ENCODE data around the gene KAZN. TPM values are rescaled to one million over a fixed set of nuclear protein-coding genes. Genes with fewer than 3 reads are reported as not detected.

KAZN gene
- polyA plus RNA-seq, 1 of the 3 experiments (the other 2 are of a cell fraction), result 6.8 TPM

DNA sequence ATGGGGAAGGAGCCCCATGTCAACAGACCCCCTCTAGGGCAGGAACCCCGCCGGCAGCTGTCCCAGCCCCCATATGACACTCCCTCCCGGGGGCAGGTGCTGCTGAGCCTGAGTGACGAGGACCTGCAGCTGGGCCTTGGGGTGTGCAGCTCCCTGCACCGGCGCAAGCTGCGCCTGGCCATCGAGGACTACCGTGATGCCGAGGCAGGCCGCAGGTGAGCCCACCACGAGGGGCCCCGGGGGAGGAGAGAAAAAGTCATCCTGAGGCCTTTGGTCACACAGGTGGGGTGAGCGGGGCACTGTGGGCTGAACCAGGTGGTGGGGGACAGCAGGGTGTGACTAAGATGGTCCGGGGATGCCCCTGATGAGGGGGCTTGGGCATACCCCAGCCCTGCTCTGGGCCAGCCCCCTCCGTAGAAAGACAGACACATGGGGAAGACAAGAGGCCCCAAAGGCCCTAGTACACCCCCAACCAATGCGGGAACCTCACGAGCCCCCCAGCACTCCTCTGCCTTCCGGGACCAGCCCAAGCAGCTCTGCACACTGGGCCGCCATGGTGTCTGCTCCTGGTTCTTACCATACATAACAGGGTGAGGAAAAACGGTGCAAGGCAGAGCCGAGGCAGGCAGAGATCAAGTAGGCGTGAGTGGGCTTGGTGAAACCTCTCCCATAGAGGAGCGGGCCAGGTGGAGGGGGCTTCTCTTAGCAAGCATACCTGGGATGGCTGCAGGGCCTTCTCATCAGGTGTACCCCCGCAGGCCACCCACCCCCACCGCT is 496.4 kb downstream of the KAZN start:
- ChIA-PET POLR2A (no interaction called here), CTCF (interaction anchor here (0.7 to 1.6 kb wide), 2 partner anchors 48 to 210 kb away, joined by 5 to 6 read pairs; no protein-coding TSS in a partner anchor)
- H3K9ac ChIP-seq, result no peak overlapping the region
- no peak for DNase-seq
- no peak for TF ChIP-seq ELF1 (IDR thresholded peaks at IDR 0.05)
- TF ChIP-seq RCOR1 (IDR thresholded peaks at IDR 0.05; ENCODE audit: low read length), result no peak
- TF ChIP-seq RAD21 (IDR thresholded peaks at IDR 0.05; ENCODE audit: low read length), result no peak
- no peak for TF ChIP-seq FOXM1 (IDR thresholded peaks at IDR 0.05; ENCODE audit: low read depth)
- no peak for TF ChIP-seq RXRA (IDR thresholded peaks at IDR 0.05; ENCODE audit: borderline replicate concordance, low read depth)
- no peak for TF ChIP-seq ZBTB33 (IDR thresholded peaks at IDR 0.05; ENCODE audit: borderline replicate concordance, low read depth)
- no peak for TF ChIP-seq EP300 (IDR thresholded peaks at IDR 0.05; ENCODE audit: borderline replicate concordance in 1 of 2, low read depth in 1 of 2, low read length in 1 of 2)
- no peak for TF ChIP-seq SIN3A (IDR thresholded peaks at IDR 0.05; ENCODE audit: borderline replicate concordance, low read depth, low read length)
- no peak for TF ChIP-seq NFIC (IDR thresholded peaks at IDR 0.05; ENCODE audit: borderline replicate concordance)
- no peaks in the 10 kb centered on the region for H4K20me1 ChIP-seq (ENCODE audit: insufficient read depth)
- H3F3A ChIP-seq (replicated peaks; ENCODE audit: insufficient read depth), result no peaks in the 10 kb centered on the region
- H3K4me3 ChIP-seq (ENCODE audit: low read depth in 2 of 2, low read length in 1 of 2), result no peak overlapping the region
- no peaks in the 10 kb centered on the region for H3K9me2 ChIP-seq
- H3K4me2 ChIP-seq, result no peak overlapping the region
- H3K4me1 ChIP-seq (ENCODE audit: control insufficient read depth in 1 of 2, insufficient read depth in 2 of 2, low read depth in 1 of 2, low read length in 1 of 2), result peaks cover 0 to 5% of the 10 kb centered on the region in 2 experiments; a peak in 1 of 4 replicates
- H3K36me3 ChIP-seq (replicated peaks in 1 of 2; ENCODE audit: control insufficient read depth in 1 of 2, insufficient read depth in 2 of 2, low read length in 1 of 2), result no peaks in the 10 kb centered on the region
- WGBS (ENCODE audit: low lambda C conversion rate), result 76% methylated on average over 8 of the region's 26 CpGs
- no peaks in the 10 kb centered on the region for H3K27me3 ChIP-seq (ENCODE audit: insufficient read depth)
- H3K27ac ChIP-seq (ENCODE audit: low read depth in 2 of 2, low read length in 1 of 2), result no peak overlapping the region
- H2AFZ ChIP-seq (ENCODE audit: low read depth), result no peak overlapping the region
- H3K79me2 ChIP-seq (ENCODE audit: insufficient read depth), result no peaks in the 10 kb centered on the region
- no peaks in the 10 kb centered on the region for H3K9me3 ChIP-seq

DNA sequence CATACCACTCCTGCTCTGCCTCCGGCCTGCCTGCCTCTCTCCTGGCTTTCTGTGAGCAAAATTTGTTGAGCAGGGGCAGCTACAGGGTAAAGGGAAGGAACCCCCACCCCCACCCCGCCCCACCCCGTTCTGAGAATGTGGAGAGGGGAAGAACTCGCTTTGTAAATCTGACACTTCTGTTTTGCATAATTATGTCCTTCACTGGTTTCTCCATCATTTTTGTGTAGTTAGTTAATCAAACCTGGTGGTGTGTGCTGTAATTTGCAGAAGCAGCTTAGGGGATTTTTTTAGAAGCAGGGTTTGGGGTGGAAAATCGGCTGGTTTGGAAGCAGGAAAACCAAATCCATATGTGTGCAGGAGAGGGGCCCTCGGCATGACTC is 497.0 kb downstream of the KAZN start:
- no peaks in the 10 kb centered on the region for H3K9me3 ChIP-seq
- no peak overlapping the region for H3K9ac ChIP-seq
- no peak overlapping the region for H2AFZ ChIP-seq (ENCODE audit: low read depth)
- no peaks in the 10 kb centered on the region for H3K36me3 ChIP-seq (replicated peaks in 1 of 2; ENCODE audit: control insufficient read depth in 1 of 2, insufficient read depth in 2 of 2, low read length in 1 of 2)
- no peak overlapping the region for H3K4me3 ChIP-seq (ENCODE audit: low read depth in 2 of 2, low read length in 1 of 2)
- WGBS (ENCODE audit: low lambda C conversion rate), result 54% methylated on average over 5 of the region's 6 CpGs
- CTCF ChIA-PET, result interaction anchor here (1.6 kb wide), 1 partner anchor 210 kb away, joined by 5 read pairs; no protein-coding TSS in a partner anchor
- H3K4me1 ChIP-seq (ENCODE audit: control insufficient read depth in 1 of 2, insufficient read depth in 2 of 2, low read depth in 1 of 2, low read length in 1 of 2), result peaks cover 0 to 3% of the 10 kb centered on the region in 2 experiments; a peak in 1 of 4 replicates
- no peaks in the 10 kb centered on the region for H3K9me2 ChIP-seq
- no peak overlapping the region for H3K4me2 ChIP-seq
- H3K27ac ChIP-seq (ENCODE audit: low read depth in 2 of 2, low read length in 1 of 2), result no peak overlapping the region
- DNase-seq, result no peak
- no peaks in the 10 kb centered on the region for H3K27me3 ChIP-seq (ENCODE audit: insufficient read depth)
- H3F3A ChIP-seq (replicated peaks; ENCODE audit: insufficient read depth), result no peaks in the 10 kb centered on the region
- POLR2A ChIA-PET, result no interaction called here
- no peaks in the 10 kb centered on the region for H4K20me1 ChIP-seq (ENCODE audit: insufficient read depth)
- no peaks in the 10 kb centered on the region for H3K79me2 ChIP-seq (ENCODE audit: insufficient read depth)
- TF ChIP-seq GATA2 (CRISPR knock-in tag; IDR thresholded peaks at IDR 0.05) (no peak), POLR2AphosphoS5 (IDR thresholded peaks at IDR 0.05; ENCODE audit: low read depth, low read length) (no peak), TCF12 (IDR thresholded peaks at IDR 0.05) (no peak), IRF3 (IDR thresholded peaks at IDR 0.05; ENCODE audit: low read depth, low read length) (no peak), EZH2phosphoT487 (IDR thresholded peaks at IDR 0.05; ENCODE audit: borderline replicate concordance, low read depth) (no peak), MAX (IDR thresholded peaks at IDR 0.05; ENCODE audit: low read depth) (no peak), MXI1 (IDR thresholded peaks at IDR 0.05; ENCODE audit: low read depth, low read length) (no peak), YY1 (IDR thresholded peaks at IDR 0.05; ENCODE audit: low read depth) (no peak), RFX5 (IDR thresholded peaks at IDR 0.05; ENCODE audit: low read length) (no peak), NFIC (IDR thresholded peaks at IDR 0.05; ENCODE audit: borderline replicate concordance) (no peak), GABPA (IDR thresholded peaks at IDR 0.05; ENCODE audit: low read depth) (no peak), FOXJ3 (CRISPR knock-in tag; IDR thresholded peaks at IDR 0.05) (no peak), SMC3 (IDR thresholded peaks at IDR 0.05; ENCODE audit: low read depth, low read length) (no peak), RXRA (IDR thresholded peaks at IDR 0.05; ENCODE audit: borderline replicate concordance, low read depth) (no peak)
- TF ChIP-seq, protein P1, sequence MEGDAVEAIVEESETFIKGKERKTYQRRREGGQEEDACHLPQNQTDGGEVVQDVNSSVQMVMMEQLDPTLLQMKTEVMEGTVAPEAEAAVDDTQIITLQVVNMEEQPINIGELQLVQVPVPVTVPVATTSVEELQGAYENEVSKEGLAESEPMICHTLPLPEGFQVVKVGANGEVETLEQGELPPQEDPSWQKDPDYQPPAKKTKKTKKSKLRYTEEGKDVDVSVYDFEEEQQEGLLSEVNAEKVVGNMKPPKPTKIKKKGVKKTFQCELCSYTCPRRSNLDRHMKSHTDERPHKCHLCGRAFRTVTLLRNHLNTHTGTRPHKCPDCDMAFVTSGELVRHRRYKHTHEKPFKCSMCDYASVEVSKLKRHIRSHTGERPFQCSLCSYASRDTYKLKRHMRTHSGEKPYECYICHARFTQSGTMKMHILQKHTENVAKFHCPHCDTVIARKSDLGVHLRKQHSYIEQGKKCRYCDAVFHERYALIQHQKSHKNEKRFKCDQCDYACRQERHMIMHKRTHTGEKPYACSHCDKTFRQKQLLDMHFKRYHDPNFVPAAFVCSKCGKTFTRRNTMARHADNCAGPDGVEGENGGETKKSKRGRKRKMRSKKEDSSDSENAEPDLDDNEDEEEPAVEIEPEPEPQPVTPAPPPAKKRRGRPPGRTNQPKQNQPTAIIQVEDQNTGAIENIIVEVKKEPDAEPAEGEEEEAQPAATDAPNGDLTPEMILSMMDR (IDR thresholded peaks at IDR 0.05), result no peak
- TF ChIP-seq, protein P2, sequence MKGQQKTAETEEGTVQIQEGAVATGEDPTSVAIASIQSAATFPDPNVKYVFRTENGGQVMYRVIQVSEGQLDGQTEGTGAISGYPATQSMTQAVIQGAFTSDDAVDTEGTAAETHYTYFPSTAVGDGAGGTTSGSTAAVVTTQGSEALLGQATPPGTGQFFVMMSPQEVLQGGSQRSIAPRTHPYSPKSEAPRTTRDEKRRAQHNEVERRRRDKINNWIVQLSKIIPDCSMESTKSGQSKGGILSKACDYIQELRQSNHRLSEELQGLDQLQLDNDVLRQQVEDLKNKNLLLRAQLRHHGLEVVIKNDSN (IDR thresholded peaks at IDR 0.05; ENCODE audit: borderline replicate concordance, low read depth), result no peak
